Activated T-cell treated with anti-CD3 and anti-CD28 coated beads, Interleukin-2, amount 50 U/mL, for 72 hours (primary cell): Measurements from ENCODE around the gene ADCY3. TPM values are rescaled to one million over a fixed set of nuclear protein-coding genes. Genes with fewer than 3 reads are reported as not detected.

ENCODE experiments used
- ATAC-seq, 2 donors: fragments of 150-1000 bp; cut with Tn5 transposase; replicated peaks in 1 of 2; 2 replicates each; pipeline ENCODE4 v1.10.0; 2021; ENCODE audit warnings: moderate library complexity in 2 of 2, mild to moderate bottlenecking in 1 of 2
- DNase-seq, 2 donors: peaks; one replicate each; pipeline ENCODE4 v3.0.0; 2021 to 2022; ENCODE audit warnings: mixed read lengths in 1 of 2
- H3K27ac Mint-ChIP-seq: one replicate; pipeline ENCODE4 v1.8.0; 2022; ENCODE audit warnings: mild to moderate bottlenecking, moderate library complexity, mixed read lengths
- H3K27me3 Mint-ChIP-seq: one replicate; pipeline ENCODE4 v1.8.0; 2022; ENCODE audit warnings: low read depth, mixed read lengths
- H3K36me3 Mint-ChIP-seq, 2 donors: one replicate each; pipeline ENCODE4 v1.8.0; 2022; ENCODE audit warnings: mixed read lengths in 2 of 2, mild to moderate bottlenecking in 1 of 2; ENCODE audit not compliant: insufficient read depth in 2 of 2
- H3K4me1 Mint-ChIP-seq: one replicate; pipeline ENCODE4 v1.8.0; 2022; ENCODE audit warnings: low read depth, mixed read lengths
- H3K4me3 Mint-ChIP-seq, 2 donors: one replicate each; pipeline ENCODE4 v1.8.0; 2022; ENCODE audit warnings: mild to moderate bottlenecking in 2 of 2, mixed read lengths in 2 of 2, moderate library complexity in 2 of 2
- H3K9me3 Mint-ChIP-seq, 2 donors: one replicate each; pipeline ENCODE4 v1.8.0; 2022; ENCODE audit warnings: mixed read lengths in 2 of 2
- total RNA-seq, 2 donors: library from RNA; stranded (reverse); gene quantifications; one replicate each; pipeline ENCODE4 v1.2.3, GENCODE V29; 2022

ADCY3 gene
- 10 to 100 TPM; 55.5 to 63.4 TPM for total RNA-seq

GRCh38 chr2:24920098-24920808 lies at the start of gene ADCY3:
TSS of gene ADCY3 (minus strand) at chr2:24920237. CDS start at chr2:24918987, 1,250 bp downstream.
- ATAC-seq (peak; percentile 68 to 69), DNase-seq (peak; percentile 77)
- Mint-ChIP-seq H3K27ac (peak within 1 kb of the TSS; percentile 27), H3K4me1 (peaks cover 43% of the 10 kb centered on the region), H3K4me3 (peak within 1 kb of the TSS; percentile 84 to 90), H3K27me3 (peaks cover 6% of the 10 kb centered on the region), H3K36me3 (peaks cover 0 to 3% of the 10 kb centered on the region in 2 donors), H3K9me3 (no peaks in the 10 kb centered on the region)

- Mint-ChIP-seq H3K27me3 (no peaks in the 10 kb centered on the region), H3K9me3 (no peaks in the 10 kb centered on the region), H3K36me3 (peaks cover 9 to 18% of the 10 kb centered on the region in 2 donors), H3K27ac (no peak overlapping the region), H3K4me3 (no peak overlapping the region), H3K4me1 (peaks cover 31% of the 10 kb centered on the region)
- DNase-seq (no peak), ATAC-seq (no peak)
Observed at GRCh38 chr2:24969784-24970183, 49.7 kb upstream of the ADCY3 start.

GRCh38 chr2:24961903-24962302 lies 41.9 kb upstream of the ADCY3 start:
- ATAC-seq (no peak), DNase-seq (no peak)
- Mint-ChIP-seq H3K36me3 (peaks cover 4 to 27% of the 10 kb centered on the region in 2 donors), H3K9me3 (no peaks in the 10 kb centered on the region), H3K4me3 (no peak overlapping the region), H3K27ac (no peak overlapping the region), H3K4me1 (peaks cover 23% of the 10 kb centered on the region), H3K27me3 (no peaks in the 10 kb centered on the region)

DNA sequence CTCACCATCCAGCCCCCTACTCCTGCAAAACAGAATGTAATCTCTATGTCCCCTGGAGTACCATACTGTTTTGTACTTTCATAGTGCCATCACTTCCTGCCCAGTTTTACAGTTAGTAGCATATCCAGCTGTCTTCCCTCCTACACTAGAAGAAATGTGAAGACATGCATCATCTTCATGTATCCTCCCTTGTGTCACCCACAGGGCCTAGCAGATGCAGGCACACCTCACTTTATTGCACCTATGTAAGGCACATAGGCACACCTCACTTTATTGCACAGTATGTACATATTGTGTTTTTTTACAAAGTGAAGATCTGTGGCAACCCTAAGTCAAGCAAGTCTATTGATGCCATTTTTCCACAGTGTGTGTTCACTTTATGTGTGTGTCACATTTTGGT lies 39.7 kb upstream of the ADCY3 start:
- DNase-seq (no peak), ATAC-seq (peak in 1 of 2 donors; percentile 36)
- H3K4me1 Mint-ChIP-seq = peaks cover 23% of the 10 kb centered on the region
- H3K4me3 Mint-ChIP-seq = no peak overlapping the region
- no peak overlapping the region for H3K27ac Mint-ChIP-seq
- no peaks in the 10 kb centered on the region for H3K27me3 Mint-ChIP-seq
- H3K9me3 Mint-ChIP-seq = no peaks in the 10 kb centered on the region
- H3K36me3 Mint-ChIP-seq = peaks cover 10 to 45% of the 10 kb centered on the region in 2 donors

DNA sequence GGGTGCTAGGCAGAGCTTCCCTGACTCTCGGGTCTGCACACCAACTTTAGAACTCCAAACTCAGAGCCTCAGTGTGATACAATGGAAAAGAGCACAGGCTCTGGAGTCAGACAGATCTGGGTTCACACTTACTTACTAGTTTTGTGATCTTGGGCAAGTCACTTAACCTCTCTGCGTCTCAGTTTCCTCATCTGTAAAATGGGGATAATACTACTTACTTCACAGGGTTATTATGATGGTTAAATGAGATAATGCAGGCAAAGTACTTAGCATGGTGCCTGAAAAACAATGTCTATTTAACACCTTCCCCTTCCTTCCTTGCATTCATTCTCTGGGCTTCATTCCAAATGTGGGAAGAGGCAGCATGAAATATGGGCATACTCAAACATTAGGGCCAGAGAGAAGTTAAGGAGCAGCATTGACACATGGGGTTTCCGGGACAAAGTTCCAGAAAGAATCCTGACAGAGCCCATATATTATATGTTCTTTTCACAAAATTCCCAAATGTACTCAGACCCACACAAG lies 38.4 kb upstream of the ADCY3 start:
- Mint-ChIP-seq H3K4me3 (no peak overlapping the region), H3K4me1 (peaks cover 23% of the 10 kb centered on the region), H3K27ac (no peak overlapping the region), H3K36me3 (peaks cover 11 to 42% of the 10 kb centered on the region in 2 donors), H3K27me3 (no peaks in the 10 kb centered on the region), H3K9me3 (no peaks in the 10 kb centered on the region)
- no peak for DNase-seq
- no peak for ATAC-seq

- DNase-seq (no peak), ATAC-seq (no peak)
- Mint-ChIP-seq H3K27ac (no peak overlapping the region), H3K4me3 (no peak overlapping the region), H3K9me3 (no peaks in the 10 kb centered on the region), H3K27me3 (no peaks in the 10 kb centered on the region), H3K4me1 (peaks cover 23% of the 10 kb centered on the region), H3K36me3 (peaks cover 11 to 45% of the 10 kb centered on the region in 2 donors)
Observed at GRCh38 chr2:24957976-24958375, 37.9 kb upstream of the ADCY3 start.

DNA sequence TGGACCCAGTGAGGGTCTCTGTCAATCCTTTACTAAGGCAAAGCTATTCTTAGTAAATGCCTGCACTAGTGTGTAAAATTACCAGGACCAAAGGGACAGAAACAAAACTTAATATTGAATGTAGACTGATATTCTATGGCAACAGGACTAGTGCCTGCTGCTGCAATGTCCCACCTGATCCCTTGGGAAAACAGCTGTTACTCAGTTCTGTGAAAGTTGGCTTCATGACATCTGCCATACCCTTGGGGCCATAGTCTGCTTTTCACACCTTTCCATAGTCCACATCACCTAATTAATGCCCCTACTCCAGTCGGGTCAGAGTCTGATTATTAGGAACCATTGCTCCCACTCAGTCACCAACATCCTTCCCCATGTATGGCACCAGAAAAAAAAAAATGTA lies 37.2 kb upstream of the ADCY3 start:
- H3K36me3 Mint-ChIP-seq = peaks cover 11 to 46% of the 10 kb centered on the region in 2 donors
- peaks cover 23% of the 10 kb centered on the region for H3K4me1 Mint-ChIP-seq
- ATAC-seq (no peak), DNase-seq (no peak)
- H3K4me3 Mint-ChIP-seq = no peak overlapping the region
- no peaks in the 10 kb centered on the region for H3K9me3 Mint-ChIP-seq
- no peaks in the 10 kb centered on the region for H3K27me3 Mint-ChIP-seq
- no peak overlapping the region for H3K27ac Mint-ChIP-seq

- DNase-seq = no peak
- Mint-ChIP-seq H3K27me3 (no peaks in the 10 kb centered on the region), H3K9me3 (no peaks in the 10 kb centered on the region), H3K36me3 (peaks cover 11 to 45% of the 10 kb centered on the region in 2 donors), H3K4me1 (peaks cover 17% of the 10 kb centered on the region), H3K4me3 (no peak overlapping the region), H3K27ac (no peak overlapping the region)
- ATAC-seq = no peak
Observed at GRCh38 chr2:24955921-24956320, 35.9 kb upstream of the ADCY3 start.

- Mint-ChIP-seq H3K36me3 (peaks cover 11 to 43% of the 10 kb centered on the region in 2 donors), H3K4me1 (peaks cover 10% of the 10 kb centered on the region), H3K4me3 (no peak overlapping the region), H3K9me3 (no peaks in the 10 kb centered on the region), H3K27me3 (no peaks in the 10 kb centered on the region), H3K27ac (no peak overlapping the region)
- no peak for DNase-seq
- ATAC-seq = no peak
Observed at GRCh38 chr2:24955232-24955631, 35.2 kb upstream of the ADCY3 start.

DNA sequence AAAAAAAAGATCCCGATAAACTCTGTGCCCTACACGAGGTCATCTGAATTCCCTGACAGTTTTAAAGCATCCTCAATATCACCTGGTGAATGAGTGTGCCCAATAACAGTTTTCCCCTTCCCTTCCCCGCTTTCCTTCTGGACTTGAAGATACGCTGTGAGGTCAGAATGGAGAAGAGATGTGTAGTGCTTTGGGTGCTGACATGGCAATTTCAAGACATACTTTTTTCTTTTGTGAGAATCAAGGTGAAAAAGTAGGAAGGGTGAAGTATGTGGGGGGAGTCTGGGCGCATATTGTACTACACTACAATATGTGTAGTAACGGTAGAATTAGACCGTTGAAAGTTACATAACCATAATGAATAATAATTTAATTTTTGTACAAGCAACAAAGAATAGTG lies 30.1 kb upstream of the ADCY3 start:
- Mint-ChIP-seq H3K4me1 (no peaks in the 10 kb centered on the region), H3K36me3 (peaks cover 2 to 21% of the 10 kb centered on the region in 2 donors), H3K27ac (no peak overlapping the region), H3K9me3 (no peaks in the 10 kb centered on the region), H3K27me3 (no peaks in the 10 kb centered on the region), H3K4me3 (no peak overlapping the region)
- ATAC-seq = no peak
- DNase-seq = no peak

- H3K27ac Mint-ChIP-seq = no peak overlapping the region
- H3K36me3 Mint-ChIP-seq = peaks cover 0 to 13% of the 10 kb centered on the region in 2 donors
- ATAC-seq = no peak
Observed at GRCh38 chr2:24948506-24948905, 28.5 kb upstream of the ADCY3 start.

GRCh38 chr2:24947561-24948157 lies 27.6 kb upstream of the ADCY3 start:
- peaks cover 0 to 9% of the 10 kb centered on the region in 2 donors for H3K36me3 Mint-ChIP-seq

More at GRCh38 chr2:24948506-24948905, 28.5 kb upstream of the ADCY3 start:
- no peak overlapping the region for H3K4me3 Mint-ChIP-seq
- DNase-seq = no peak
- H3K27me3 Mint-ChIP-seq = no peaks in the 10 kb centered on the region
- H3K9me3 Mint-ChIP-seq = no peaks in the 10 kb centered on the region
- no peaks in the 10 kb centered on the region for H3K4me1 Mint-ChIP-seq

DNA sequence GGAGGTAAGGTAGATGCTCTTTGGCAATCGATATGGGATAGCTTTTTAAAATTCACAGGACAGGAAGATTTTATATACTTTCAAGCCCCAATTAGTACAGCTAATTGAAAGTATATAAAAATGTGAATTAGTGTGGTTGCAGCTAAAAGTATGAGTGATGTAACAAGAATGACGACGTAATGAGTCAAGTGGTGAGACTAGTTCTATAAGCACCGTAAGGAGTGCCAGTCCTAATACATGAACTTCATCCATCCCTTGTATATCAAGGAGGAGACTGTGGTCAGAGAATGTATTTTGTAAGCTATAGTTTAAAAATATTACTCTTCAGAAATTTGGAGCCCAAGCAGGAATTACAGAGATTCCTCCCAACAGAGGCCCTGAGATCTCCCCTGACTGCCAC lies 25.9 kb upstream of the ADCY3 start:
- Mint-ChIP-seq H3K27ac (peak overlapping the region; percentile 34), H3K27me3 (no peaks in the 10 kb centered on the region), H3K36me3 (peaks cover 0 to 5% of the 10 kb centered on the region in 2 donors), H3K9me3 (no peaks in the 10 kb centered on the region), H3K4me1 (no peaks in the 10 kb centered on the region), H3K4me3 (no peak overlapping the region)
- DNase-seq = no peak
- ATAC-seq = no peak

More at GRCh38 chr2:24947561-24948157, 27.6 kb upstream of the ADCY3 start:
- H3K27ac Mint-ChIP-seq = no peak overlapping the region
- no peak overlapping the region for H3K4me3 Mint-ChIP-seq
- DNase-seq (no peak), ATAC-seq (no peak)
- no peaks in the 10 kb centered on the region for H3K9me3 Mint-ChIP-seq
- no peaks in the 10 kb centered on the region for H3K27me3 Mint-ChIP-seq
- H3K4me1 Mint-ChIP-seq = no peaks in the 10 kb centered on the region
